ENCODE measurements around the gene G0S2.

Gene G0S2, protein sequence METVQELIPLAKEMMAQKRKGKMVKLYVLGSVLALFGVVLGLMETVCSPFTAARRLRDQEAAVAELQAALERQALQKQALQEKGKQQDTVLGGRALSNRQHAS

DNA sequence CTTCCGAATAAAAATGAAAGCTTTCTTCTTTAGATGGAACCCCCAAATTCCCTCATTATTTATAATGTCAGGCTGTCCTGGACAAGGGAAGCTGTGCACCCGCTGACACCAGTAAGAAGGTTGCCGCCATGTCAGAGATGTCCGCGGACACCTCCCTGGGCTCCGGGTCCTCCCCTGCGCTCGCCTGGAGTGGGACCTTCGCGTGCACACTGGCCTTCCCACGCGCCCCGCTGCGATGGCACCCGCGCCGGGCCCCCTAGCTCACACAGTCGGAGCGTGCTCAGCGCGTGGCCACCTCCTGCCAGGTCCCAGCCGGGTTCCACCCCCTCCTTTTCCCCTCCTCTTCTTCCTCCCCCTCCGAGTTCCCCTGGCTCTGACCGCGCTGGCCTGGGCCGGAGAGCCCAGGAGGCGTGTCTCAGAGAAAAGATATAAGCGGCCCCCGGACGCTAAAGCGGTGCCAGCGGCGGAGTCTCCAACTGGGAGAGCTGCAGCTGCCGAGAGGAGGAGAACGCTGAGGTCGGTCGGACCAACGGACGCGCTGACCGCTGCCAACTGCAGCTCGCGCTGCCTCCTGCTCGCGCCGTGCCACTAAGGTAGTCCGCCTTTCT lies at the start of gene G0S2:
Gene G0S2 (plus strand): TSS at position 456 of the 608 bp plus-strand sequence. CDS start 273 bp downstream, outside the sequence.
- no peak for DNase-seq (ENCODE audit: low read depth in 2 of 2)

DNA sequence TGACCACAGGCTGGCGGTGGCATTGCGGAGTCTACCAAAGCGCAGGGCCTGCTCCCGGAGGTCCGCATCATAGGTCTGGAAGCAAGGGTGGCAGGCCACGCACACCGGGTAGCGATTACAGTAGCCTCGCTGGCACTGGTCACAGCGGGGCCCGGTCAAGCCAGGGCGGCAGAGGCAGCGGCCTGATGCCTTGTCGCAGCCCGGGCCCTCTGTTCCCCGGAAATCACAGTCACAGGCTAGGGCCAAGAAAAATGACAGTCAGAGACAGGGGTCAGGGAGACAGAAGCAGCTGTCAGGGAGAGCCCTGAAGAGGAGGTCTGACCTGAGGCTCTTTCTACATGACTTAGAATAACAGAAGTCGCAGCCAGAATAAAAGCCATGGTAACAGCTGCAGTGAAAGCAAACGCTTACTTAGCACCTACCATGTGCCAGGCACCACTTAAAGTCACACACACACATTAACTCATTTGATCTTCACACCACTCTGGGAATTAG lies 49.4 kb upstream of the G0S2 start:
- DNase-seq (ENCODE audit: low read depth in 2 of 2) = no peak

DNA sequence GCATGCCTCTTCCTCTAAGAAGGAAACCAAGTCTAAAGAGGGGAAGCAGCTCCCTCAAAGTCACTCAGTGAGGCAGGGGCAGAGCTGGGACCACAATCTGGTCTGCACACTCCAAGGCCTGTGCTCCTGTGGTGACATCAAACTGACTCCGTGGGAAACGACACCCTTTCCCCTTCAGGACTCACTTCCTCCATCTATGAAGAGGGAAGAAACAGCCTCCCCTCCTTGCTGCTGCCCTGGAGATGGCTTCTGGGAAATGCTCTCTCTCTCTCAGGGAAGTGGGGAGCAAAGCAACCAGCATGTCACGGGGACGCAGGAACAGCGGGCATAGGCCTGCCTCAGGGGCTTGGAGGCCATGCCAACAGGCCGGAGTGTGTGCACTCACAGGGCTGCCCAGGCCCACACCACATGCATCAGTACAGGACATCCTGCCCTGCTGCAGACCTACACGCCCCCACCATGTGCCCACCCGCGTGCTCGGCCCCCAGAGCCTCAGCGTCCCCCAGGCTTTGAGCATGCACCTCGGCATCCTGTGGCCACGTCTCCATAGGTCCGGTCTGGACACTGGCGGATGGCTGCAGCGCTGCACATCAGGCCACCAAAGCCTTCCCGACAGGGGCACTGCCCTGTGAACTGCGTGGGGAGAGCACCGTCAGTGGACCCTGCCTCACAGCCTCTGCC lies 48.7 kb upstream of the G0S2 start:
- DNase-seq (ENCODE audit: low read depth in 2 of 2) = no peak

DNA sequence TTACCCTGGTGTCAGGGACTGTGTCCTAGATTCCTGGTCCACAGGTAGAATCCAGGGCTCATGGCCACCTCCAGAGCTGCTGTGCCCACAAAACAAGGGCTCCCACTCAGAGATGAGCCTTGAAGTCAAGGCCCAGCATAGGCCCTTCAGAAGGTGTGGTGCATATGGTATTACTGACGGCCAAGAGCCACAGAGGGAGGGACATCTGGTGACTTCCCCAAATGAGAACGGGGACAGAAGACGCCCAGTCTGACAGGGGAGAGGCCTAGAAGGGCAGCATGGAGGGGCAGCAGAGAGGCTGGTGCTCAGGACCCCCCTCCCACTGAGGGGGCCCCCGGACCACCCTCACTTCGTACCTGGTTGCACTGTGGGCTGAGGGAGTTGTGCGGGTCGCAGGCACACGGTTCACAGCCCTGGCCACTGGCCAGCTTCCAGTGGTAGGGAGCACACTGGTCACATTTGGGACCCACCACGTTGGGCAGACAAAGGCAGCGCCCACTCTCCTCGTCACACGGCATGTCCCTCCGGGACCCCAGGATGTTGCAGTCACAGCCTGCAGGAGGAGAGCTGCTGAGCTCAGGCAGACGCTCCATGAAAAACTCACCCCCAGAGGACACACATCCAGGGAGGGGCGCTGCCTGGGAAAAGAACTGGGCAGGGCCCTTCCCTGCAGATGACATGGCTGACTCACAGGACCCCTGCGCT lies 48.0 kb upstream of the G0S2 start:
- no peak for DNase-seq (ENCODE audit: low read depth in 2 of 2)

DNA sequence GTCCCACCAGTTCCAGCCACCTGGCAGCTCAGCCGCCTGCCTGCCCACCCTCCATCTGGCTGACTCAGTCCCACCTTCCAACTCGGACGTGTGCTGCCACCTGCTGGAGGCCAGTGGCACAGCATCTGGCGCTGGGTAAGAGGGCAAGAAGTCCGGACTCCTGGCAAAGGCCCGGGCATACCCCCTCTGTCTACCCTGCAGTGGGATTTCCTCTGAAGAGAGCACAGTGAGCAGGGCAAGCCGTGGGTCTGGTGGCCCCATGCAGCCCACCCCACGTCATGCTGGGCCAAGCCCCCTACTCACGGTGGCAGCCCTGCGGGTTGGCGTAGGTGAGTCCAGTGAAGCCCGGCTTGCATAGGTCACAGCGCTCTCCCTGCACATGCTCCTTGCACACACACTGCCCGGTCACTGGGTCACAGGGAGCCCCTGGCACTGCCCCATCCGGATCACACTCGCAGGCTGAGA lies 47.4 kb upstream of the G0S2 start:
- DNase-seq (ENCODE audit: low read depth in 2 of 2) = peak; percentile 42 to 60

DNA sequence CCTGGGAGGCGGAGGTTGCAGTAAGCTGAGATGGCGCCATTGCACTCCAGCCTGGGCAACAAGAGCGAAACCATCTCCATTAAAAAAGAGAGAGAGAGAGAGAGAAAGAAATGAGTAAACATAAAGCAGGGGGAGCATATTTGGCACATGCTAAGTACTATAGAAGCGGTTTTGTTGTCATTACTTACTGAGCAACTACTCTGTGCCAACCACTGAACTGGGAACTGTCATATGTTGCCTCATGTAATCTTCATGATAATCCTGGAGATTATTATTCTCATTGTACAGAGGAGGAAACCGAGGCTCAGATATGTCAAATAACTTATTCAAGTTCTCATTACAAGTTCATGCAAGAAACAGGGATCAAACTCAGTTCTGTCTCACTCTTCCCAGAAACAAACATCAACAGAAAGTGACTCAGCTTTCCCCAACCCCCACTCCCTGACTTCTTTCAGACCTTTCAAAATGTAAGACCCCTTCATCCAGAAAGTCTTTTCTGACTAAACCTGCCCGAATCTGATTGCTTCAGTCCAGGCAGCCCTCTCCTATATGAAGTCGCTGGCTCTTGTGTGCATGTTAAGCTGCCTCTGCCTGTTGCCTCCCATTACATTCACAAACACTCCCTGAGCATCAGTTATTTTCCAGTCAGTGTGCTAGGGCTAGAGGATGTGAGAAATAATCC lies 46.5 kb upstream of the G0S2 start:
- no peak for DNase-seq (ENCODE audit: low read depth in 2 of 2)

DNA sequence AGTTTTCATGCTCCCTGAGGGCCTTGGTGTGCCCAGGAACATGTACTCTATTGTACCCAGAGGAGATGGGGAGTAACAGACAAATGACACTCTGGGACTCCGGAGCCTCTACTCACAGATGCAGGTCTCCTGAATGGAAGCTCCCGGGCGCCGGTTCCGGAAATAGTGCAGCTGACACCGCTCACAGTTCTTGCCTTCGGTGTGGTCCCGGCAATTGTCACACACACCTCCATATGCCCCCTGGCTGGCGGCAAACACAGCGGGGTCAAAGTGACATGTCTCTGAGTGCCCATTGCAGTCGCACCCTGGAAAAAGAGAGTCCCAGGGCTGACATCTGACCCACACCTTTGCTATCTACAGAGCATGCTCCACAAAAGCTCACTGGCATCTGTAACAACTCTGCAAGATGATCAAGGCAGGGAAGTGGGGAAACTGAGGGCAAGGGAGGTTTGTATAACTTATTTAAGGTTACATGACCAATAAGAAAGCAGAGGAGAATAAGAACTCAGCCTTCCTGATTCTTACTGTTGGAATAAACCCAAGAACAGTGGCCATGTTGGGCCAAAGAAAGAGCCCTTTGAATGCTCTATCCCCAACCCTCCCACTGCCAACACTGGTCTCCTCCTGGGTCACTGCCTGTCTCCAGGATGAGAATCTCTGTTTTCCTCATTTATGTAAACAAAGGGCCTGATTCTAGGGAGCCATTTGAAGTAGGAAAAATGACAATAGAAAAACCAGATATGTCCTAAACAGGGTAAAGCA lies 45.4 kb upstream of the G0S2 start:
- DNase-seq (ENCODE audit: low read depth in 2 of 2) = no peak

DNA sequence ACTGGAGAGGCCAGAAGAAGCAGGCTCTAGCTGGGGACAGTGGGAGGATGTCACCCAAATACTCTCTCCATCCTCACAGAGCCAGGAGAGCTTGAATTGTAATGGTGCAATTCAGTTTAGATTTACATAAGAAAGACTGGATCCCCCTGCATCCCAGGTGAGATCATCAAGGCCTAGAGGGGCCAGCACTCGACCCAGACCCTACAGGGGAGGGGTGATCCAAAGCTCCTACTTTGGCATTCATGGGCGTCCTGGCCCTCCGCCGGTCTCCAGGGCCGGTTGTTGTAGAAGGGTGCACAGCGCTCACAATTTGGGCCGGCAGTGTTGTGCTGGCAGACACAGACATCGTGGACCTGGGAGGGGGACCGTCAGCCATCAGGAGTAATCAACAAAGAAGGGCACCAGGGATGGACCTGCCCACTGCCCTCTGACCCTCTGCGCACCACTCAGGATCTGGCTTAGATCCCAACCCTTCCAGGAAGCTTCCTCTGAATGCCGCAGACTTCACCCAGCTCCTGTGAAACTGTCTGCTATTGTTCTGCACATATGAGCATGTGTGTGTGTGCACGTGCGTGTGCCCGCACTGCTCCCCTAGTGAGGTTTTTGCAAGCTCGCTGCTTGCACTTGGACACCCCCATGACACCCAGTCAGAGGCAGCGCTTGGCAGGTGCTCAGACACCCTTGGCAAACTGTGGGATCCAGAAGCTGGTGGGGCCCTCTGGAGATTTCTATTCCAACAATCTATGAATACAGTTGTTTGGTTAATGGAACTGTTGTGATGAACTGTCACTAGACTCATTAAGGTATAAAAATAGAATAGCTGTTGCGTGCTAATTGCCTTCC lies 44.6 kb upstream of the G0S2 start:
- no peak for DNase-seq (ENCODE audit: low read depth in 2 of 2)

DNA sequence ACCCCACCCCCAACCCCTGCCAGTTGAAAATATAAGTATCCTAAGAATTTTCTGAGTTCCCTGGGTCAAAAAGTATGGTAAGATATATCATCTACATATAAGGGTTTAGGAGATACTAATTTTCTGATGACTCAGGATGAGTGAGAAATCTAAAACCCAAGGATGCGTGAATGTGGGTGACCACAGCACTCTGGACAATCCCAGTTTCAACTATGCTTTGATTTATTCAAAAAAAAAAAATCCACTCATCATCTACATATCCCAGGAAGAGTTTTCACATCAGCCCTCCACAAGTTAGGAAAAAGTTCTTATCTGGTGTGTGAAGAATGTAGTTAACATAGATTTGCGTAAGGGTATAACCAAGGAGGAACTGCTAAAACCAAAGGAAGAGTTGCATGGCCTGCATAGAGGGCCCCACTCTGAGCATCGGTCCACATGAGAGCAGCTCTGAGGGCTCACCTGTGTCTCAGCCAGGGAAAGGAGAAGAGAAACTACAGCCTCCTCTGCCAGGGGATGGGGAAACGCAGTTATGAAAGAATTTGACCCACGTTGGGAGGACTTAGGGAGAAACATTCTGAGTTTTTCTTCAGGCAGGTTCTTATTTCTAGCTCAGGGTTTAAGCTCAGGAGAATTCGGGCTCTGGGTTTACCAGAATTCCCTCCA lies 41.7 kb upstream of the G0S2 start:
- DNase-seq (ENCODE audit: low read depth in 2 of 2) = no peak

DNA sequence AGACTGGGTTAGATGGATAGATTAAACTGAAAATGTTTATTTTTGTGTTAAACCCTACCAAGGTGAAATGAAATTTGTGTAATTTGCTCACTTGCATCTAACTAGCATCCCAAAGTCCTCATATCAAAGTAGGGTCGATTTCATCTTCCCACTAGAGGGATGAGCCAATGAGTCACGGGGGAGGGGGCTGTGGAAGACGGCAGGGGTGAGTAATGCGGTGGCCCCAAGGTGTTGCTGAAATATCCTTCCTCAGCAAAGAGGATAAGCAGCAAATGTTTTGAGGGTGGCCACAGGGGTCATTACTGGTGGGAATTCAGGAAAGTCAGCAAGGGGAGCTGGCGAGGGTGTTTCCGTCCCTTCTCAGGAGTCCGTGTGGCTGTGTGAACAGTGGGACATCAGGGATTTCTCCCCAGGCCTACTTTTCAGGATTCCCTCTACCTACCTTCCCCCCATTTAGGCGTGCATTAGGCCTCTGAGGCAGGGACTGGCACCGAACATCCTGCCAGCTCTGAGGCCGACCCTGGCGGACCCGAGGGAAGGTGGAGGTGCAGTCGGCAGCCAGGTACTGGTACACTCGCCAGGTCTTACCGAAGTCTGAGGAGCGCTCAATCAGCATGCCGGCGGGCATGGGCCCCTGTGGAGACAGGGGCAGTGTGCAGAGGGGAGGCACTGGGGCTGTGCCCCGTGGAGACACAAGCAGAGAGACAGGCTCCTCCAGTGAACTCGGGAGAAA lies 41.0 kb upstream of the G0S2 start:
- DNase-seq (ENCODE audit: low read depth in 2 of 2) = no peak

DNA sequence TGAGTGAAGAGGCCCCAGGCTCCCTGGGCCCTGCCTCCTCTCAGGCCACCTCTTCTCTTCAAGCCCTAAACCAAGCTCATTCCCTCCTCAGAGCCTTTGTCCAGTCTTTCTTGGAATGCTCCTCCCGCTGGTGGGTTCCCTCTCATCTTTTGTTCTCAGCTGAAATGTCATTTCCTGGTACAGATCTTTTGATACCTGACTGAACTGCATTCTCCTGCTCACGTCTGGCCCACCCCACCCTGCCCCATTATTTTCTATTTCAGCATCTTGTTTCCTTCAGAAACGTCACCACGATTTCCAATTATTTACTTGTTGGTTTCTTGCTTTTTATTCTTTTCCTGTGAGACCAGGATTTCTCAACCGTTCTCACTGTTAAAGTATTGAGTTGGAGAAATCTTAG lies 39.4 kb upstream of the G0S2 start:
- DNase-seq (ENCODE audit: low read depth in 2 of 2) = no peak

DNA sequence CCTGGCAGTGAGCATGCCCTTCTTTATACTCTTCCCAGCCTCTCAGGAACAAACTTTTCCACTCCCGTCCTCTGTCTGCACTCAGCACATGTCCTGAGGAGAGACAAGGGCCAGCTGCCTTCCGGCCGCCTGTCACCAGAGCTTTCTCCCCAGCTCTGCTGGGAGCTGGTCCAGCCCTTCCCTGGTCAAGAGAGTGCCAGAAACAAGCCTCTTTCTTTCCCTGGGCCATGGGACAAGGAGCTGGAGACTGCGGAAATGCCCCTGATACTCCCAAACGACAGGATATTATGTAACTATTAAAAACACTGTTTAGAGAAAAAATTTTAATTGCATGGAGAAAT lies 33.4 kb upstream of the G0S2 start:
- no peak for DNase-seq (ENCODE audit: low read depth in 2 of 2)

DNA sequence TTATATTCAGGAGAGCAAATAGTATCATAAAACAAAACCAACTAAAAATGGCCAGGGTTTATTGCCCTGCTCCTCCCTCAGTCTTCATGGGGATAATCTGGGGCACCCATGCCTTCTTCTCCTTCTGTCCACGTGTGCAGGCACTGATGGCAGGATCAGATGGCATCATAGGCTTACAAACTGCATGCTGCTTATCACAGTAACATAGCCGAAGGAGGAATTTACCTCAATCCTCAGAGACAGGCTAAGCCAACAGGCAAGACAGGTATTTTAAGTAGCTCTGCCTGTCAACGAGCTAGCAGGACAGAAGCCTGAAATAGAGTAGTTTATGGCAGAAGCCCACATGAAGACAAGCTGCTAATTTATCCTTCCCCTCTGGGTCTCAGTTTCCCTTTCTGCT lies 32.4 kb upstream of the G0S2 start:
- DNase-seq (ENCODE audit: low read depth in 2 of 2) = no peak

DNA sequence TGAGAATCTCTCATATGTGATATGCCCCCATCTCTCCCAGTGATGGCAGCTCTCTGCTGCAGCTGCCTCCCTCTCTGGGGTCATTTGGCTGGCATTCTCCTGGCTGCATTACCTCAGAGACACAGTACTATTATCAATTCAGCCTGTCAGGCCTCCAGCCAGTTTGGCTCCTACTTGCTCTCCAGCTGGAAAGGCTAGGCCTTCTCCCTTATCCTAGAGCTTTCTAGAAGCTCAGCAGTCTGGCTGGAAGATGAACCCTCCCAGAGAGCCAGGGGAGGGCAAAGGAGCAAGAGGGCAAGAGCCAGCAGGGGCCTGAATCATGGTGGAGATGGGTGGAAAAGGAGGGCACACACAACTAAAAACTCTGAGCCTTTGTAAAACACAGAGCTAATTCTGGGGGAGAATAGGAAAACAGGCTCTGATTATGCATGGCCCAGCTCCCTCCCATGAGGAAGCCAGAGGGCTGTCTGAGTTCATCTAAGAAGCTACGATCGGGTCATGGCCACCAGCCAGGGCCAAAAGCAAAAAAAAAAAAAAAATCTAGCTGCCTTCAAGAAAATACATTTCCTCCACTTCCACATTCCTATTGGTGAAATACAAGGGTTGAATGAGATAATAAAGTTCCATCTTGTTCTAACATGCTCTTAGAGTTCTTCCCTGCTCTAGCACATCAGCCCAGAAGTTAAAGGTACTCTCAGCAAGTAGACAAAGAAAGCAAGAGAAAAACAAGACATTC lies 31.8 kb upstream of the G0S2 start:
- no peak for DNase-seq (ENCODE audit: low read depth in 2 of 2)

DNA sequence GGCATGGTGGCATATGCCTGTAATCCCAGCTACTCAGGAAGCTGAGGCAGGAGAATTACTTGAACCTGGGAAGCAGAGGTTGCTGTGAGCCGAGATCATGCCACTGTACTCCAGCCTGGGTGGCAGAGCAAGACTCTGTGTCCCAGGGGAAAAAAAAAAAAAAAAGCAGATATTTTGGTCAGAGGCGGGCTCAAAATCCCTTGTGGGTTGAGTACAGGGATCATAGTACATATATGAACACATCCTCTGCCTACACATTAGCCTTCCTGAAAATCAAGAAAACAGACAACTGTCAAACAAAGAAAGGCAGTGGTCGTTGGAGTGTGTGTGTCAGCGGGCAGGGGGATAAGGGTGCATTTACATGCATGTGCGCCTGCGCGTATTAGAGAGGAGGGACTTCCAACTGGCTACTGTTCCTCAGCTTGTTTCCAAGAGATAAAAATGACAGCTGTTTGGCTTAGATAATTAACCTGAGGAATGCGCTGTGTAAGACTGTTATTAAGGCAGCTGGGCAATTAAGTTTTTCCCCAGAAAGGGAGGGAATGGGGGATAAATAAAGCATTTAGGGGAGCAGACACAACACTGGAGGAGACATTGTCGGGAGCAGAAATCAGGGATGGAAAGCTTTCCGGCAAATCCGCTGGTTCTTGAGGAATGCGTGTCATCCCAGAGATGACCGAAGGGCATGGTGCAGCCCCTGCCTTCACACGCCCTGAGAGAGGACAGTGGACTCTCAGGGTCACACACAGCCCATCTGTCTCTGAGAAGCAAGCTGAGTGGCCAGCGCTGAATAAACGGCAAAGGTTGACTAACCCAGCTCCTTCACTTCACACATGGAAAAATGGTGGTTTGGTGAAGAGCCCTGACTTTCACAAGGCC lies 29.4 kb upstream of the G0S2 start:
- DNase-seq (ENCODE audit: low read depth in 2 of 2) = no peak

DNA sequence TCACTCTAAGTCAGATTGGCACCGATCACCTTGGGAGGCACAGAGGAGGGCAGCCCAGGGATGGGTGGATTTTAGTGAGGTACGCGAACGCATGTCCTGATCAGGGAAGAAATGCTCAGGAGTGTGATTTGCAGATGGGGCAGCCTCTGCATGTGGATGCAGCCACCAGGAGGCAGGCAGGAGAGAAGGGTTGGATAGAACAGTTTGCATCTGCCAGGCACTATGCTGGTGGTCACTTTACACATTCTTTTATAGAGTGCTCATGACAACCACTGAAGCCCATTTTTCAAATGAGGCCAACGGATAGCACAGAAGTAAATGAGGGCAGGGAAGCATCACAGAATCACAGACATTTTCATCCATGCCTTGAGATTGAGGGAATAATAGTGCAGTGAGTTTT lies 28.7 kb upstream of the G0S2 start:
- DNase-seq (ENCODE audit: low read depth in 2 of 2) = no peak

DNA sequence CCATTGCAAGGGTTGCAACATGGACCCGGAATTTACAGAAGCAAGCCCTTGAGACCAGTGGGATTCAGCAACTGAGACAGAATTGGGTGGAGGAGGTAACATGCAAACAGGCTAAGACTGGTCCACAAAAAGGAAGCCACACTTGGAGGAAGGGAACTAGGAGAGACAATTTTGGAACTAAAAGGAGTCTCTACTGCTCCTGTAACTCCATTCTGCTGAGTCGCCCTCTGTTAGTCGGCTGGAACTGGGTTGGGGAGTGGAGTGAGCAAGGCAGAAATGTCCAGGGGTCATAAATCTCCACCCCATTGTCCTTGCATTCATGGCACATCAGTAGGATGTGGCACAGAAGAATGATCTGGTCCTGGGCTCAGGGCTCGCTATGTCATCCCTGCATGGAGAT lies 28.1 kb upstream of the G0S2 start:
- DNase-seq (ENCODE audit: low read depth in 2 of 2) = no peak

DNA sequence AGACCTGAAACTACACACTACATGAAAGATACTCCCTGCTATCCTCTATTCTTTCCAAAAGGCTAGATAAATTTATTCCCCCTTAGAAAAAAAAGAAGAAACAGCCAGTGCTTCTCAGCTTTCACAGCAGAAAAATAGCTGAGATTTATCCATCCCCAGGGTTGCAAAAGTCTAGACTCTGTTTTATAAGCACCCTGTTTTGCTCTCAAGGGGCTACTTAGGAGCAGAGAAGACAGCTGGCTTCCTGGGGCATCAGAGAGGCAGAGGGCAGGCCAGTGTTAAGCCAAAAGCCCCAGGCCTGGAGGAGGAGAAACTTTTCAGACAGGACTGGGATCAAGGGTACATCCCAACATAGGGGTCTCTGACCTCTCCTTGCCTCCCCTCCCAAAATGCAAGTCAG lies 26.9 kb upstream of the G0S2 start:
- DNase-seq (ENCODE audit: low read depth in 2 of 2) = no peak
